Measurements from ENCODE around the gene AUTS2. TPM values are rescaled to one million over a fixed set of nuclear protein-coding genes. Genes with fewer than 3 reads are reported as not detected.
"Not testable (repeated sequence)": the region's sequence is repeated elsewhere in the genome, so short reads cannot be mapped to it uniquely, and the experiment has no call there.

The AUTS2 gene
- total RNA-seq, 1 donor from 2014 or later = 71.3 TPM

GRCh38 chr7:70582927-70583895, 984.9 kb downstream of the AUTS2 start:
- no peak for DNase-seq (ENCODE audit: low spot score in 2 of 2)

GRCh38 chr7:70583965-70584883, 985.9 kb downstream of the AUTS2 start:
- no peak for DNase-seq (ENCODE audit: low spot score in 2 of 2)
- no peak for FAIRE-seq

More at GRCh38 chr7:70582927-70583895, 984.9 kb downstream of the AUTS2 start:
- FAIRE-seq = no peak

- FAIRE-seq (no peak), DNase-seq (ENCODE audit: low spot score in 2 of 2) (no peak)
These were observed 986.8 kb downstream of the AUTS2 start for GRCh38 chr7:70585071-70585470.

- no peak for FAIRE-seq
These were observed 988.5 kb downstream of the AUTS2 start for GRCh38 chr7:70586822-70587221.

GRCh38 chr7:70587739-70588138, 989.5 kb downstream of the AUTS2 start:
- DNase-seq (ENCODE audit: low spot score in 2 of 2) = no peak
- FAIRE-seq = no peak

More at GRCh38 chr7:70586822-70587221, 988.5 kb downstream of the AUTS2 start:
- DNase-seq (ENCODE audit: low spot score in 2 of 2) = no peak

- DNase-seq (ENCODE audit: low spot score in 2 of 2) (no peak), FAIRE-seq (no peak)
These were observed 990.1 kb downstream of the AUTS2 start for GRCh38 chr7:70588191-70588921.

- FAIRE-seq = no peak
These were observed 990.7 kb downstream of the AUTS2 start for GRCh38 chr7:70589010-70589409.

GRCh38 chr7:70589590-70589989, 991.3 kb downstream of the AUTS2 start:
- FAIRE-seq (no peak), DNase-seq (ENCODE audit: low spot score in 2 of 2) (no peak)

More at GRCh38 chr7:70589010-70589409, 990.7 kb downstream of the AUTS2 start:
- DNase-seq (ENCODE audit: low spot score in 2 of 2) = no peak

- no peak for FAIRE-seq
- no peak for DNase-seq (ENCODE audit: low spot score in 2 of 2)
These were observed 992.0 kb downstream of the AUTS2 start for GRCh38 chr7:70590126-70590854.

GRCh38 chr7:70591643-70592042, 993.4 kb downstream of the AUTS2 start:
- no peak for DNase-seq (ENCODE audit: low spot score in 2 of 2)
- no peak for FAIRE-seq

GRCh38 chr7:70592171-70592570, 993.9 kb downstream of the AUTS2 start:
- no peak for DNase-seq (ENCODE audit: low spot score in 2 of 2)

GRCh38 chr7:70594170-70594569, 995.9 kb downstream of the AUTS2 start:
- FAIRE-seq = no peak

More at GRCh38 chr7:70592171-70592570, 993.9 kb downstream of the AUTS2 start:
- no peak for FAIRE-seq

GRCh38 chr7:70594885-70595284, 996.6 kb downstream of the AUTS2 start:
- FAIRE-seq = not testable (repeated sequence)

More at GRCh38 chr7:70594170-70594569, 995.9 kb downstream of the AUTS2 start:
- DNase-seq (ENCODE audit: low spot score in 2 of 2) = no peak

GRCh38 chr7:70595370-70595754, 997.1 kb downstream of the AUTS2 start:
- FAIRE-seq (no peak), DNase-seq (ENCODE audit: low spot score in 2 of 2) (no peak)

More at GRCh38 chr7:70594885-70595284, 996.6 kb downstream of the AUTS2 start:
- DNase-seq (ENCODE audit: low spot score in 2 of 2) = not testable (repeated sequence)

GRCh38 chr7:70595755-70596597, 997.7 kb downstream of the AUTS2 start:
- FAIRE-seq = no peak
- peak; percentile 33 to 47 for DNase-seq (ENCODE audit: low spot score in 2 of 2)

GRCh38 chr7:70596598-70596913, 998.3 kb downstream of the AUTS2 start:
- FAIRE-seq = no peak
- DNase-seq (ENCODE audit: low spot score in 2 of 2) = no peak

GRCh38 chr7:70597066-70597465, 998.8 kb downstream of the AUTS2 start:
- FAIRE-seq (no peak), DNase-seq (ENCODE audit: low spot score in 2 of 2) (no peak)

GRCh38 chr7:70598976-70599375, 1000.7 kb downstream of the AUTS2 start:
- no peak for DNase-seq (ENCODE audit: low spot score in 2 of 2)
- FAIRE-seq = no peak
